Lung (tissue), 12 donors: ENCODE data around the gene ZBTB7B. TPM values are rescaled to one million over a fixed set of nuclear protein-coding genes. Genes with fewer than 3 reads are reported as not detected.

Experiments
- ATAC-seq: fragments of 200-7000 bp; cut with Tn5 transposase; one replicate; pipeline ENCODE4 v1.9.1; 2020; ENCODE audit warnings: moderate number of reproducible peaks; ENCODE audit not compliant: insufficient read depth, low FRiP score
- DNase-seq, 3 donors: peaks; one replicate each; pipeline ENCODE4 v3.0.0-alpha.2; 2013 to 2017
- H3K27ac ChIP-seq, 2 donors: one replicate each; pipeline ENCODE4 v1.5.1; 2013; ENCODE audit warnings: mild to moderate bottlenecking in 2 of 2, moderate library complexity in 2 of 2, control low read depth in 1 of 2, inconsistent platforms in 1 of 2, low read depth in 1 of 2, low read length in 1 of 2
- H3K27me3 ChIP-seq, 3 donors: one replicate each; pipeline ENCODE4 v1.5.1; 2013; ENCODE audit warnings: low read length in 2 of 3; ENCODE audit not compliant: control insufficient read depth in 3 of 3, insufficient read depth in 3 of 3
- H3K36me3 ChIP-seq, 4 donors: one replicate each; pipeline ENCODE4 v1.5.1; 2013; ENCODE audit warnings: low read length in 4 of 4, mild to moderate bottlenecking in 1 of 4, moderate library complexity in 1 of 4; ENCODE audit not compliant: control insufficient read depth in 4 of 4, insufficient read depth in 4 of 4
- H3K4me1 ChIP-seq, 5 donors: one replicate each; pipeline ENCODE4 v1.5.1; 2013; ENCODE audit warnings: low read length in 5 of 5, mild to moderate bottlenecking in 2 of 5, moderate library complexity in 1 of 5; ENCODE audit not compliant: control insufficient read depth in 5 of 5, insufficient read depth in 5 of 5
- H3K4me3 ChIP-seq: one replicate; pipeline ENCODE4 v1.5.1; 2013; ENCODE audit warnings: mild to moderate bottlenecking, control low read depth, moderate library complexity
- H3K9ac ChIP-seq, 2 donors: one replicate each; pipeline ENCODE4 v1.5.1; 2013; ENCODE audit warnings: low read length in 2 of 2, control low read depth in 1 of 2; ENCODE audit not compliant: insufficient read depth in 1 of 2
- H3K9me3 ChIP-seq, 4 donors: one replicate each; pipeline ENCODE4 v1.5.1; 2013; ENCODE audit warnings: low read length in 3 of 4, mild to moderate bottlenecking in 1 of 4, moderate library complexity in 1 of 4; ENCODE audit not compliant: control insufficient read depth in 4 of 4, insufficient read depth in 3 of 4
- WGBS, 2 donors: extraction: QIAGEN DNeasy Blood & Tissue Kit; methylation state at CpG; one replicate each; pipeline ENCODE4 v1.1.7; 2013; 5-methylcytosine and 5-hydroxymethylcytosine counted together
- polyA plus RNA-seq, 2 donors: library from polyadenylated mRNA; stranded (reverse); fragments of 200-250 nt; gene quantifications; one replicate each; pipeline ENCODE4 v1.2.1, GENCODE V29; 2013
- total RNA-seq, 2 donors: library from RNA; depleted of rRNA in 1 of 2; stranded (reverse); fragments of >200 nt in 1 of 2; gene quantifications; one replicate each; pipeline ENCODE4 v1.2.1, GENCODE V29; 2014 to 2021
- TF ChIP-seq, protein P1 (sequence below): IDR thresholded peaks from 2 replicates; pipeline ENCODE4 v1.5.1; 2012; ENCODE audit warnings: mild to moderate bottlenecking; ENCODE audit errors: control extremely low read depth, extremely low read depth
- donor health status: control.
- donor health status: control.
- donor health status: Bipolar disorder and iron deficiency.
- donor health status: healthy.
- donor health status: DM: yes; HTN: yes; CAD: no.

The ZBTB7B gene
- total and polyA plus RNA-seq, 4 donors: 41.9 to 83.3 (median 55.2) TPM

- WGBS, 2 donors: 75 to 76% methylated on average over 15 to 16 of the region's 16 CpGs
- Histone ChIP-seq H3K27me3 (no peaks in the 10 kb centered on the region), H3K36me3 (no peaks in the 10 kb centered on the region), H3K4me1 (peaks cover 0 to 20% (median 5%) of the 10 kb centered on the region in 5 donors), H3K9me3 (no peaks in the 10 kb centered on the region), H3K27ac (no peak overlapping the region), H3K9ac (no peak overlapping the region), H3K4me3 (no peak overlapping the region)
- DNase-seq (no peak), ATAC-seq (no peak)
- TF ChIP-seq, protein P1, sequence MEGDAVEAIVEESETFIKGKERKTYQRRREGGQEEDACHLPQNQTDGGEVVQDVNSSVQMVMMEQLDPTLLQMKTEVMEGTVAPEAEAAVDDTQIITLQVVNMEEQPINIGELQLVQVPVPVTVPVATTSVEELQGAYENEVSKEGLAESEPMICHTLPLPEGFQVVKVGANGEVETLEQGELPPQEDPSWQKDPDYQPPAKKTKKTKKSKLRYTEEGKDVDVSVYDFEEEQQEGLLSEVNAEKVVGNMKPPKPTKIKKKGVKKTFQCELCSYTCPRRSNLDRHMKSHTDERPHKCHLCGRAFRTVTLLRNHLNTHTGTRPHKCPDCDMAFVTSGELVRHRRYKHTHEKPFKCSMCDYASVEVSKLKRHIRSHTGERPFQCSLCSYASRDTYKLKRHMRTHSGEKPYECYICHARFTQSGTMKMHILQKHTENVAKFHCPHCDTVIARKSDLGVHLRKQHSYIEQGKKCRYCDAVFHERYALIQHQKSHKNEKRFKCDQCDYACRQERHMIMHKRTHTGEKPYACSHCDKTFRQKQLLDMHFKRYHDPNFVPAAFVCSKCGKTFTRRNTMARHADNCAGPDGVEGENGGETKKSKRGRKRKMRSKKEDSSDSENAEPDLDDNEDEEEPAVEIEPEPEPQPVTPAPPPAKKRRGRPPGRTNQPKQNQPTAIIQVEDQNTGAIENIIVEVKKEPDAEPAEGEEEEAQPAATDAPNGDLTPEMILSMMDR: no peak
These were observed 4.3 kb upstream of the ZBTB7B start for GRCh38 chr1:154998201-154998780.

DNA sequence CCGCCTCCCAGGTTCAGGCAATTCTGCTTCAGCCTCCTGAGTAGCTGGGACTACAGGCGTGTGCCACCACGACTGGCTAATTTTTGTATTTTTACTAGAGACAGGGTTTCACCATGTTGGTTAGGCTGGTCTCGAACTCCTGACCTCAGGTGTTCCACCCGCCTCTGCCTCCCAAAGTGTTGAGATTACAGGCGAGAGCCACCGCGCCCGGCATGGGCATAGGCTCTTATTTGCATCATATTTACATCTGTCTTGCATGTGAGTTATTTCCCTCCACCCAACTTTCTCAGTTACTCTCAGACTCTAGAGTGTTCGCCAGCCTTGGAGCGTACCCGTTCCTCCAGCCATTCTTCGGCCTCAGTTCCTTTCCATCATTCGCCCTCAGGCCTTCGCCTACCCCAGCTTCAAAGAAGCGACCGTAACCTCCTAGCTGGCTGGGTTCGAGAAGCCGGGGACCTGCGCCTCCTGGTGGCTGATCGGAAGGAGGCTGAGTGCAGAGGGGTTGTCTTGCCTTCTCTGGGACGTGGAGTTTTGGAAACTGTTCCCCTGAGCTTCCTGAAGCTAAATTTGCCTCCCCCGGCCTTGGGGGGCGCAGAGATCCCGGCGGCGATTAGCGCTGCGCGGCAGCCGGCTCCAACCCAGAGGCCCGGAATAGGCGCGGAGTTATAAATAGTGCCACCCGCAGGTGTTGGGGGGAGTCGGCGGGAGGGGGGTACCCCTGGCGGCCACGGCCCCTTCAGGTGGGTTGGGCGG is 3.6 kb upstream of the ZBTB7B start:
- Histone ChIP-seq H3K4me3 (no peak overlapping the region), H3K36me3 (no peaks in the 10 kb centered on the region), H3K27me3 (no peaks in the 10 kb centered on the region), H3K27ac (no peak overlapping the region), H3K9ac (peak overlapping the region in 1 of 2 donors; percentile 45), H3K9me3 (no peaks in the 10 kb centered on the region), H3K4me1 (peaks cover 0 to 20% (median 5%) of the 10 kb centered on the region in 5 donors)
- 11% methylated on average over 40 of the region's 40 CpGs for WGBS, 2 donors
- TF ChIP-seq, protein P1: peak; percentile 65
- DNase-seq (peak; percentile 84 to 89 (median 84)), ATAC-seq (no peak)

GRCh38 chr1:154999571-155000410 is 2.8 kb upstream of the ZBTB7B start:
- TF ChIP-seq, protein P1: no peak
- no peak overlapping the region for H3K4me3 ChIP-seq
- H3K27ac ChIP-seq: peak overlapping the region; percentile 80 to 94
- WGBS, 2 donors: 1 to 2% methylated on average over 46 to 50 of the region's 50 CpGs
- peaks cover 5 to 28% (median 6%) of the 10 kb centered on the region in 5 donors for H3K4me1 ChIP-seq
- DNase-seq (peak; percentile 63 to 70 (median 69)), ATAC-seq (no peak)
- H3K9ac ChIP-seq: peak overlapping the region in 1 of 2 donors; percentile 79
- H3K27me3 ChIP-seq: no peaks in the 10 kb centered on the region
- H3K36me3 ChIP-seq: no peaks in the 10 kb centered on the region
- no peaks in the 10 kb centered on the region for H3K9me3 ChIP-seq
